HEK293T (cell line): ENCODE measurements around the gene SLC5A2.

Experiments
- BHLHE40 ChIP-seq: fragments of 450-650 bp; IDR thresholded peaks from 2 replicates; pipeline ENCODE4 v1.6.1; 2016; ENCODE audit warnings: mild to moderate bottlenecking, moderate library complexity, borderline replicate concordance
- ELF4 ChIP-seq: fragments of 450-650 bp; IDR thresholded peaks from 2 replicates; pipeline ENCODE4 v1.6.1; 2017; ENCODE audit warnings: antibody characterized with exemption
- FOXA1 ChIP-seq: fragments of 450-650 bp; IDR thresholded peaks from 2 replicates; pipeline ENCODE4 v1.6.1; 2016; ENCODE audit warnings: mild to moderate bottlenecking
- FOXK2 ChIP-seq: fragments of 450-650 bp; IDR thresholded peaks from 2 replicates; pipeline ENCODE4 v1.6.1; 2016; ENCODE audit warnings: mild to moderate bottlenecking
- FOXM1 ChIP-seq: fragments of 450-650 bp; IDR thresholded peaks from 2 replicates; pipeline ENCODE4 v1.6.1; 2017; ENCODE audit warnings: mild to moderate bottlenecking, borderline replicate concordance
- LEF1 ChIP-seq: fragments of 450-650 bp; IDR thresholded peaks from 2 replicates; pipeline ENCODE4 v1.6.1; 2017; ENCODE audit warnings: mild to moderate bottlenecking, borderline replicate concordance
- NFRKB ChIP-seq: fragments of 450-650 bp; IDR thresholded peaks from 2 replicates; pipeline ENCODE4 v1.6.1; 2016; ENCODE audit warnings: mild to moderate bottlenecking, moderate library complexity
- PKNOX1 ChIP-seq: fragments of 450-650 bp; IDR thresholded peaks from 2 replicates; pipeline ENCODE4 v1.6.1; 2016
- SP1 ChIP-seq: fragments of 450-650 bp; IDR thresholded peaks from 2 replicates; pipeline ENCODE4 v1.6.1; 2017
- SUZ12 ChIP-seq: fragments of 450-650 bp; IDR thresholded peaks from 2 replicates; pipeline ENCODE4 v1.6.1; 2016; ENCODE audit warnings: mild to moderate bottlenecking
- TARDBP ChIP-seq: fragments of 450-650 bp; IDR thresholded peaks from 2 replicates; pipeline ENCODE4 v1.6.1; 2016
- ZNF384 ChIP-seq: fragments of 450-650 bp; IDR thresholded peaks from 2 replicates; pipeline ENCODE4 v1.6.1; 2016

GRCh38 chr16:31435341-31436220, 47.3 kb upstream of the SLC5A2 start:
- no peak for TF ChIP-seq FOXM1
- no peak for TF ChIP-seq ZNF384
- TF ChIP-seq PKNOX1, result no peak
- no peak for TF ChIP-seq SUZ12
- TF ChIP-seq NFRKB, result no peak
- no peak for TF ChIP-seq SP1
- no peak for TF ChIP-seq BHLHE40
- no peak for TF ChIP-seq FOXK2
- TF ChIP-seq FOXA1, result no peak
- no peak for TF ChIP-seq LEF1
- no peak for TF ChIP-seq ELF4
- TF ChIP-seq TARDBP, result no peak
